Ectodermal cell (in vitro differentiated cells): Measurements from ENCODE around the gene C13orf42.
"Not testable (repeated sequence)": the region's sequence is repeated elsewhere in the genome, so short reads cannot be mapped to it uniquely, and the experiment has no call there.

Source experiments
- H3K27ac ChIP-seq: 2 replicates; pipeline ENCODE4 v1.7.0; 2013; ENCODE audit warnings: mild to moderate bottlenecking, low read depth, low read length; ENCODE audit not compliant: insufficient read depth, poor library complexity, severe bottlenecking
- H3K27me3 ChIP-seq: 2 replicates; pipeline ENCODE4 v1.7.0; 2013; ENCODE audit warnings: mild to moderate bottlenecking, low read length; ENCODE audit not compliant: insufficient read depth, control insufficient read depth, poor library complexity, severe bottlenecking
- H3K36me3 ChIP-seq: one replicate; pipeline ENCODE4 v1.7.0; 2013; ENCODE audit warnings: low read length; ENCODE audit not compliant: control insufficient read depth, insufficient read depth
- H3K4me1 ChIP-seq: one replicate; pipeline ENCODE4 v1.7.0; 2013; ENCODE audit warnings: low read length; ENCODE audit not compliant: control insufficient read depth, insufficient read depth
- H3K4me3 ChIP-seq: 2 replicates; pipeline ENCODE4 v1.7.0; 2013; ENCODE audit warnings: low read depth, low read length, control low read depth; ENCODE audit not compliant: insufficient read depth
- H3K9me3 ChIP-seq: 2 replicates; pipeline ENCODE4 v1.7.0; 2013; ENCODE audit warnings: mild to moderate bottlenecking, low read length, moderate library complexity; ENCODE audit not compliant: control insufficient read depth
- WGBS, 2 experiments: methylation state at CpG; one replicate each; pipeline ENCODE4 v1.1.7; 2013; ENCODE audit warnings: missing lambda C conversion rate in 2 of 2; 5-methylcytosine and 5-hydroxymethylcytosine counted together

C13orf42 gene

GRCh38 chr13:51097353-51098043 lies 13.6 kb downstream of the C13orf42 start:
- peak overlapping the region; percentile 86 for H3K27ac ChIP-seq
- no peak overlapping the region for H3K4me3 ChIP-seq
- H3K27me3 ChIP-seq, result no peaks in the 10 kb centered on the region
- no peaks in the 10 kb centered on the region for H3K9me3 ChIP-seq
- peaks cover 21% of the 10 kb centered on the region for H3K4me1 ChIP-seq
- H3K36me3 ChIP-seq, result no peaks in the 10 kb centered on the region
- WGBS, 2 experiments, result 37 to 40% methylated on average over 4 of the region's 4 CpGs

GRCh38 chr13:51096131-51096530 lies 14.9 kb downstream of the C13orf42 start:
- H3K4me1 ChIP-seq, result peaks cover 28% of the 10 kb centered on the region
- H3K27ac ChIP-seq, result no peak overlapping the region
- WGBS, 2 experiments, result 89 to 94% methylated on average over 1 of the region's 1 CpG
- no peak overlapping the region for H3K4me3 ChIP-seq
- no peaks in the 10 kb centered on the region for H3K27me3 ChIP-seq
- H3K36me3 ChIP-seq, result no peaks in the 10 kb centered on the region
- H3K9me3 ChIP-seq, result no peaks in the 10 kb centered on the region

GRCh38 chr13:51093574-51093973 lies 17.5 kb downstream of the C13orf42 start:
- 83 to 94% methylated on average over 3 of the region's 4 CpGs for WGBS, 2 experiments
- H3K9me3 ChIP-seq, result no peaks in the 10 kb centered on the region
- no peaks in the 10 kb centered on the region for H3K36me3 ChIP-seq
- no peaks in the 10 kb centered on the region for H3K27me3 ChIP-seq
- no peak overlapping the region for H3K27ac ChIP-seq
- H3K4me3 ChIP-seq, result no peak overlapping the region
- peaks cover 24% of the 10 kb centered on the region for H3K4me1 ChIP-seq

DNA sequence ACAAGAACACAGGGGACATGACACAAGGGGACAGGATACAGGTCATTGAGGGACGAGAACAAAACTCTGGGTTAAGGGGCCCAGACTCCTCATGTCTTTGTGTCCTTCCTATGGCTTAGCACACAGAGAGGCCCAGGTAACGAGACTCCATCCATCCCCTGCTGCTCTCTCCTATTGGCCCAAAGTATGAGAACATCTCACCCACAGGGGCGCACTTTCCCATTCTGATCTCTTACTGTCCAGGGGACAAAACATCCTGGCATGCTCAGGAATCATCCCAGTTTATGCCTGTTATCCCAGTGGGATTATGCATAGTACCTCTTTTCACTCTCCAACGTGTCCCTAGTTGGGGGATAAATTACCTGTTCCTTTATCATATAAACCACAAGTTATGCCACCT lies 19.2 kb downstream of the C13orf42 start:
- WGBS, 2 experiments, result 87 to 90% methylated on average over 4 of the region's 4 CpGs
- Histone ChIP-seq H3K27me3 (no peaks in the 10 kb centered on the region), H3K36me3 (no peaks in the 10 kb centered on the region), H3K27ac (no peak overlapping the region), H3K9me3 (no peaks in the 10 kb centered on the region), H3K4me3 (no peak overlapping the region), H3K4me1 (peaks cover 8% of the 10 kb centered on the region)

- Histone ChIP-seq H3K36me3 (no peaks in the 10 kb centered on the region), H3K9me3 (no peaks in the 10 kb centered on the region), H3K27me3 (no peaks in the 10 kb centered on the region), H3K4me3 (no peak overlapping the region), H3K4me1 (no peaks in the 10 kb centered on the region), H3K27ac (no peak overlapping the region)
- 92 to 93% methylated on average over 5 of the region's 5 CpGs for WGBS, 2 experiments
These were observed 27.4 kb downstream of the C13orf42 start for GRCh38 chr13:51083706-51084105.

- H3K4me3 ChIP-seq, H3K27ac ChIP-seq, H3K4me1 ChIP-seq, H3K36me3 ChIP-seq, H3K9me3 ChIP-seq, H3K27me3 ChIP-seq: not testable (repeated sequence)
- 77 to 91% methylated on average over 6 to 7 of the region's 23 CpGs for WGBS, 2 experiments
These were observed 30.5 kb downstream of the C13orf42 start for GRCh38 chr13:51080478-51081065.

DNA sequence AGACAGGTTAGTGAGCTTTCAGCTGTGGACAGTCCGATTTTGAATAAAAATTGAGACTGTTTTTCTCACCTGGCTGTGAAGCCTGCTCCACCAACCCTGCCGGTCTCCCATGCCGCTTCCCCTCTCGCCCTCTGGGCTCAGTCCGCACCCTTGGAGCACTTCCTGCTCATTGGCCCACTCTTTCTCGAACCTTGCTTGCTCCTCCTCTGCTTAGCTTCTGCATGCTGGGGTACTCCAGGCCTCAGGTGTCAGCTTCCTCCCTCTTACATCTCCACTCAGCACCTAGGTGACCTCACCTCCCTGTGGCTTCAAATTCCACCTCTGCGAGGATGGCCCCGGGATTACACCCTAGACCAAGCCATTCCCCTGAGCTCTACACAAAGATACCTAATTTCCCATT lies 39.6 kb downstream of the C13orf42 start:
- H3K4me3 ChIP-seq, result no peak overlapping the region
- H3K4me1 ChIP-seq, result no peaks in the 10 kb centered on the region
- whole genome bisulfite sequencing, 2 experiments, result 88 to 90% methylated on average over 8 of the region's 8 CpGs
- H3K27ac ChIP-seq, result no peak overlapping the region
- no peaks in the 10 kb centered on the region for H3K36me3 ChIP-seq
- no peaks in the 10 kb centered on the region for H3K27me3 ChIP-seq
- no peaks in the 10 kb centered on the region for H3K9me3 ChIP-seq

GRCh38 chr13:51070005-51070649 lies 40.9 kb downstream of the C13orf42 start:
- Histone ChIP-seq H3K27me3 (no peaks in the 10 kb centered on the region), H3K9me3 (no peaks in the 10 kb centered on the region), H3K36me3 (no peaks in the 10 kb centered on the region), H3K4me3 (no peak overlapping the region), H3K4me1 (no peaks in the 10 kb centered on the region), H3K27ac (no peak overlapping the region)
- 13 to 14% methylated on average over 11 of the region's 11 CpGs for WGBS, 2 experiments

DNA sequence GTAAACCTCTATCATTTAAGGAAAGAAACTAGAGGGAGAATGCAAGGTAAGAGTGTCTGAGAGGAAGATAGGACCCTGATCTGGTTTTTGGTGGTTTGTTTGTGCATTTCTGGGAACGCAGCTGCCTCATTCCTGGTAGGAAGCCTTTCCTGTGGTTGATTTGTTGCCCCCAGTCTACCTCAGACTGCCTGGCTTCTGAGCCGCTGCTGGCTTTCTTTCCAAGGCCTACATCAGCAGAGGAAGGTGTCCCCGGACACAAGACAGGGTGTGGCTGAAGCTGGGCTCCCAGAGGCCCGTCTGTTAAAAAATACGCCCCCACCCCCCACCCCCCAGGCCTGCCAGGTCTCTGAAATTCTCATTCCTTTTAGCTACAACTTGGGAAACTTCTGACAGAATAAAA lies 42.6 kb downstream of the C13orf42 start:
- Histone ChIP-seq H3K4me3 (no peak overlapping the region), H3K9me3 (no peaks in the 10 kb centered on the region), H3K27ac (no peak overlapping the region), H3K4me1 (no peaks in the 10 kb centered on the region), H3K36me3 (no peaks in the 10 kb centered on the region), H3K27me3 (no peaks in the 10 kb centered on the region)
- WGBS, 2 experiments, result 71 to 79% methylated on average over 5 of the region's 5 CpGs

GRCh38 chr13:51067706-51068105 lies 43.4 kb downstream of the C13orf42 start:
- H3K4me1 ChIP-seq, result no peaks in the 10 kb centered on the region
- no peaks in the 10 kb centered on the region for H3K36me3 ChIP-seq
- no peak overlapping the region for H3K27ac ChIP-seq
- no peak overlapping the region for H3K4me3 ChIP-seq
- no peaks in the 10 kb centered on the region for H3K27me3 ChIP-seq
- WGBS, 2 experiments, result 81 to 94% methylated on average over 3 to 5 of the region's 5 CpGs
- no peaks in the 10 kb centered on the region for H3K9me3 ChIP-seq
